ENCODE measurements around the gene NEDD8.

DNA sequence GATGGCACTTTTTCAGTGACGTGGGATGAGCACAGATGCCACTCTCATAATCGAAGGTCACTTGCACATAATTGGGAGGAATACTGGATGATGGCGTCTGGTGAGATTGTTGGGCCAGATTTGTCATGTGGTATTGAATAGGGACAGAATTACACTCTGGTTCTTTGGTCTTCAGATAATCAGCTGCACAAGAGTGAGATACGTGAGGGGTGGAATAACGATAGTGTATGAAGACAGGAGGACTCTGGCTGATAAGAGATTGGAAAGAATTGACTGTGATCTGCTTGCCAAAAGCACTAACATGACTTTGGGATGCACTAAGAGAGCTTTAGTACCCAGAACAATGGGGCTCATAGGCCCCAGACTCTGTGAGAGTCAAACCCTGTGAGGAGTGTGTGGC, 46.3 kb upstream of the NEDD8 start:
- TF ChIP-seq, protein P1, sequence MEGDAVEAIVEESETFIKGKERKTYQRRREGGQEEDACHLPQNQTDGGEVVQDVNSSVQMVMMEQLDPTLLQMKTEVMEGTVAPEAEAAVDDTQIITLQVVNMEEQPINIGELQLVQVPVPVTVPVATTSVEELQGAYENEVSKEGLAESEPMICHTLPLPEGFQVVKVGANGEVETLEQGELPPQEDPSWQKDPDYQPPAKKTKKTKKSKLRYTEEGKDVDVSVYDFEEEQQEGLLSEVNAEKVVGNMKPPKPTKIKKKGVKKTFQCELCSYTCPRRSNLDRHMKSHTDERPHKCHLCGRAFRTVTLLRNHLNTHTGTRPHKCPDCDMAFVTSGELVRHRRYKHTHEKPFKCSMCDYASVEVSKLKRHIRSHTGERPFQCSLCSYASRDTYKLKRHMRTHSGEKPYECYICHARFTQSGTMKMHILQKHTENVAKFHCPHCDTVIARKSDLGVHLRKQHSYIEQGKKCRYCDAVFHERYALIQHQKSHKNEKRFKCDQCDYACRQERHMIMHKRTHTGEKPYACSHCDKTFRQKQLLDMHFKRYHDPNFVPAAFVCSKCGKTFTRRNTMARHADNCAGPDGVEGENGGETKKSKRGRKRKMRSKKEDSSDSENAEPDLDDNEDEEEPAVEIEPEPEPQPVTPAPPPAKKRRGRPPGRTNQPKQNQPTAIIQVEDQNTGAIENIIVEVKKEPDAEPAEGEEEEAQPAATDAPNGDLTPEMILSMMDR (conservative IDR thresholded peaks at IDR 0.05; ENCODE audit: low read length), result no peak
- no peak for TF ChIP-seq EZH2phosphoT487 (IDR thresholded peaks at IDR 0.05; ENCODE audit: borderline replicate concordance)
